NCI-H2107 treated with DMSO at 0.1 percent for 48 hours (cell line): ENCODE data around the gene LOX.
A peak's percentile ranks its signal among the peaks of the same experiment; 100 is the strongest.
"Not testable (repeated sequence)": the region's sequence is repeated elsewhere in the genome, so short reads cannot be mapped to it uniquely, and the experiment has no call there.

ENCODE experiments used
- DNase-seq: peaks from one replicate; lab custom pipeline; 2025; ENCODE audit not compliant: unreplicated experiment; lab: John Stamatoyannopoulos, UW

The LOX gene

GRCh38 chr5:122099060-122099790 is 21.2 kb upstream of the LOX start:
- DNase-seq, result no peak

DNA sequence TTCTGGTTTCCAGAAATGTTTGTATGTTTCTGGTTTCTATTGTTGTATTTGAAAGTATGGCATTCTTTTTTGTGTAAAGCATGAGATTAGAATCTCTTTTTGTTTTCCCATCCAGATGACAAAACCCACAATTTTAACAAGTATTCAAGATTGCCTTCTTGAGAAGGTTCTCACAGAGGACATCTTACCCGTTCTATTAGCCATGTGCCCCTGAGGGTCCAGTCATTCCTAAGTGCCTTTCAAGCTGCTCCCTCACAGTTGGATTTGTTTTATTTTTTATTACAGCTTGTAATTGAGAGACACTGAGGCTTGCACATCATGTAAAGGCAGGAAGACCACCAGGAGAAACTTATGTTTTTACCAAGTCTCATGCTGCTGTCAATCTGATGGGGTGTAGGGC is 19.3 kb upstream of the LOX start:
- DNase-seq, result no peak

DNA sequence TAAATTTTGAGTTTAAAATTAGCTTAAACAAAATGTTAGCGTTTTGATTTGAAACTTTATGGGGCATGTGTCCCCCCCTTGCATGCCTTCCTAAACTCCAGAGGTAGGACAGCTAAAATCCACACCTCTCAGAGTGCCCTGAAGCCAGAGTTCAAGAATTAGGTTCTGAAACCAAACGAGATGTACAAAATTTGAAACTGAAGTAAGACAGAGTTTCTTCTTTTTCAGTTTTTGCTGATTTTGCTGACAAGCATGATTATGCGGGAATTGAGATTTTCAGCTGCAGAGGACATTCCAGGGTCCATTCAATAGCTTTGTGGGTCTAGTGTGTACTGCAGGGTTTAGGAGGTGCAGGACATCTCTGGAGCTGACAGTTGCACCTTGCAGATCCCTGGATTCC is 17.1 kb upstream of the LOX start:
- no peak for DNase-seq

DNA sequence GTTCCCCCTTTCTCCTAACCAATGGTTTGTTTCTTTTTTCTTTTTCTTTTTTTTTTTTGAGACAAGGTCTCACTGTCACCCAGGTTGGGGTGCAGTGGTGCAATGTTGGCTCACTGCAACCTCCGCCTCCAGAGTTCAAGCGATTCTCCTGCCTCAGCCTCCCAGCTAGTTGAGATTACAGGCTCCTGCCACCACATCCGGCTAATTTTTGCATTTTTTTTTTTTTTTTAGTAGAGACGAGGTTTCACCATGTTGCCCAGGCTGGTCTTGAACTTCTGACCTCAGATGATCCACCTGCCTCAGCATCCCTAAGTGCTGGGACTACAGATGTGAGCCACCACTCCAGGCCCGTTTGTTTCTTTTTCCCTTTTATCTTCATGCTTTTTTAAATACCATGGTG is 16.2 kb upstream of the LOX start:
- not testable (repeated sequence) for DNase-seq

GRCh38 chr5:122093415-122094180 is 15.5 kb upstream of the LOX start:
- no peak for DNase-seq

DNA sequence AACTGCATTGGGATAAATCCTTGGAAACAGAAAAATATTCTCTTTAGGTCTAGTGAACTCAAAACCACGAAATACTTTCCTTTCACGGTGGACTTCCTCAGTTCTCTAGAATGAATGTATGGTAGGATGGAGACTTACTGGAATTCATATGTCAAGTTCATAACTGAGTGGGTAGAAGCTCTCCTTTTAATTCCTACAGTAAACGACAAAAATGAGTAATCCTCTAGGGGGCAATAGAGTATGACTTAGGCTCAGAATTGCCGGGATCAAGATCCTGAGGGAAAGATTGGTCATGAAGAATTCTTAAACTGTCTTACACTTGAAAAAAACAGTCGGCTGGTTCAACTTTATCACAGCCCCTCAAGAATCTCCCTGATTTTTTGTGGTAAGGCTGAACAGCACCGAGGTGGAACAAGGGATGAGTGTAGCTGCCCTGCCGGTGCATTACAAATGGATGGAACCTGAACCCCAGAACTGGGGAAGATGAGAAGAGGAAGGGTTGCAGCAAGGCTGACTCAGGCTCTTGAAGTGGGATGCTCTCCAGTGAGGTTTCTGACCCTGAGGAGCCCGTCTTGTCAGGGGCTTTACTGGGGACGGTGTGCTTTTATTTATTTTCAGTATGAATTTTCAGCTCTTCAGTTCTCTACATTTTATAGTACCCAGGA is 14.0 kb upstream of the LOX start:
- DNase-seq, result no peak

- peak; percentile 3 for DNase-seq
Observed at GRCh38 chr5:122089096-122090013, 11.3 kb upstream of the LOX start.

- DNase-seq, result no peak
Observed at GRCh38 chr5:122085041-122085440, 7.0 kb upstream of the LOX start.

GRCh38 chr5:122083535-122083934 is 5.5 kb upstream of the LOX start:
- DNase-seq, result no peak

DNA sequence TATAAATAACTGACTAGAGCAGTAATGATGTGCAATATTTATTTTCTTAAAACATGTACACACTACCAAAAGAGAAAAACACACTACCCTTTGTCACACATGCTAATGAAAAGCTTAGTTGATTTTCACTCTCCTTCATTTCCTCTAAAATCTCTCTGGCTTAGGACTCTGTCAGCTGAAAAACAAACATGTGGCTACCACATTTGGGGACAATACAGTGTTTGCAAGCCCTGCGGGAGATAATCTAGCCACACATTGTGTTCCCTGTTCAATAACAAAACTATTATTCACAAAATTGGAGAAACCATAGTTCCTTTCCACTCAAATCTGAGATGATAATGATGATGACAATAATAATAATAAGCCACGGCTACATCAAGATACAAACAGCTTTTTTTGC is 3.5 kb upstream of the LOX start:
- DNase-seq, result no peak

DNA sequence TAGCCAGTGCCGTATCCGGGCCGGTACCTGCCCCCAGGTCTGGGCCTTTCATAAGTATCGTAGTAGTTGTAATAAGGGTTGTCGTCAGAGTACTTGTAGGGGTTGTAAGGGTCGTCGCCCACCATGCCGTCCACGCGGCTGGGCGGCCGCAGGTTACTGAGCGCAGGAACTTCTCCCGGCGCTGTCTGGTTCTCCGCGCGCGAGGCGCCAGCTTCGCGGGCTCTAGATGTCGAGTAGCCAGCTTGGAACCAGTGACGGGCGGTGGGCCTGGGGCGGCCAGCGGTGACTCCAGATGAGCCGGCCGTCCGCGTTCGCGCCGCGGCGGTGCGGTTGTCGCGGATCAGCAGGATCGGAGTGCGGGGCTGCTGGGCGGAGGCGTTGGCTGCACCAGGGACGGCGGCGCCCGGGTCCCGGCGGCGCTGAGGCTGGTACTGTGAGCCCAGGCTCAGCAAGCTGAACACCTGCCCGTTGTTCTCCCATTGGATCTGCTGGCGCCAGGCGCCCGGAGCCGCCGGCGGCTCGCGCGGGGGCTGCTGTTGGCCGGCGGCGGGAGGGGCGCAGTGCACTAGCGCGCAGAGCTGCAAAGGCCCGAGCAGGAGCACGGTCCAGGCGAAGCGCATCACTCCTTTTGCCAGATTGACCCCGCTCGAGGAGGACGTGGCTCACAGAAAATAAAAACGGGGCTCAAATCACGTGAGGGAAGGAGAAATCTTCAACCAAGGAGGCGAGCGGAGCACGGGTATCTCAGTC is 518 bp downstream of the LOX start:
- no peak for DNase-seq

- peak; percentile 49 for DNase-seq
Observed at GRCh38 chr5:122076669-122077365, 1.2 kb downstream of the LOX start.

- DNase-seq, result no peak
Observed at GRCh38 chr5:122076050-122076461, 2.0 kb downstream of the LOX start.

DNA sequence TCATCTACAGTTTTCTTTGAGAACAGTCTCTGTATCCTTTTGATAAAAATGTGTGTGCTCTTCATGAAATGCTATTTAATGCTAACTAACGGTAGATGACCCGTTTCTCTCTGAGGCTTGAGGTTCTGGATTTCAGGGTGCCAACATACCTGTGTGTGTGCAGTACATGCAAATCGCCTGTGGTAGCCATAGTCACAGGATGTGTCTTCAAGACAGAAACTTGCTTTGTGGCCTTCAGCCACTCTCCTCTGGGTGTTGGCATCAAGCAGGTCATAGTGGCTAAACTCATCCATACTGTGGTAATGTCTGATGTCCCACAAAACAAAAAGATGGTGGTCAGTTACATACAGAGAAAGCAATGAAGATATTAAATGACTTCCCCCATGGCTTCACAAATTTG is 4.2 kb downstream of the LOX start:
- no peak for DNase-seq

GRCh38 chr5:122073018-122073417 is 5.0 kb downstream of the LOX start:
- no peak for DNase-seq

- no peak for DNase-seq
Observed at GRCh38 chr5:122067390-122067789, 10.7 kb downstream of the LOX start.

GRCh38 chr5:122064992-122065391 is 13.1 kb downstream of the LOX start:
- no peak for DNase-seq

DNA sequence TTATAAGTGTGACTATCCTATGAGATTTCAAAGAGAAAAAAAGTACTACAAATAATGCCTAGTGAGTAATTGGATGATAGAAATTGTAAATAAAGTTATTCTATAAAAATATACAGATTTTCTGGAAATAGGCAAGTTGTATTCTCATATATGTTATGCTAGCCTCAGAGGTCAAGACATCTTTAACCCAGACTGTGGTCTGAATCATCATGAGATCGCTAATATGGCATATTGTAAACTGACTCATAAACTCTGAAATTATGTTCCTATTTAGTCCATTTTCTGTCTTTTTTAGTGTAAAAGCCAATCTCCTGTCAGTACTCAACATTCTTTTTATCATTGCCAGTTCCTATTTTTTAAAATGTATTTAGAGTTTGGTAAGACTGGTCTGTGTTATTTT is 14.2 kb downstream of the LOX start:
- no peak for DNase-seq

GRCh38 chr5:122062205-122062604 is 15.9 kb downstream of the LOX start:
- DNase-seq, result no peak

- DNase-seq, result no peak
Observed at GRCh38 chr5:122056913-122057312, 21.1 kb downstream of the LOX start.
